HepG2 (cell line): Measurements from ENCODE around the gene SEC23IP. TPM values are rescaled to one million over a fixed set of nuclear protein-coding genes. Genes with fewer than 3 reads are reported as not detected.

Source experiments
- ATAC-seq: fragments of 200-7000 bp; cut with Tn5 transposase; 3 replicates; pipeline ENCODE4 v1.9.1; 2020; ENCODE audit warnings: mild to moderate bottlenecking, moderate library complexity
- BruUV-seq: library from RNA; stranded (reverse); fragments of 400-500 nt; replicated peaks from 2 replicates; lab custom pipeline; 2021; lab: Mats Ljungman, UMichigan
- CTCF ChIA-PET: fragments of 300-600 bp; formaldehyde crosslinking; extraction: SDS; loops from one replicate; lab custom pipeline; 2021; ENCODE audit warnings: low total read pairs, inconsistent platforms, low intra/inter-chr PET ratio; lab: Yijun Ruan, JAX
- POLR2A ChIA-PET: fragments of 350-600 bp; sonication (Branson Sonifier 250); formaldehyde crosslinking; loops from one replicate; lab custom pipeline; 2020; ENCODE audit warnings: antibody characterized with exemption, inconsistent platforms; lab: Yijun Ruan, JAX
- DNase-seq: peaks from one replicate; pipeline ENCODE4 v3.0.0-alpha.2; 2015; ENCODE audit warnings: low spot score
- FAIRE-seq: peaks from 3 replicates; lab custom pipeline; 2011; peaks lifted over from hg19 to GRCh38; lab: Jason Lieb, UNC
- H2AFZ ChIP-seq: one replicate; pipeline ENCODE4 v1.6.1; 2011; ENCODE audit warnings: low read length, inconsistent platforms
- H3K27ac ChIP-seq: fragments of 300-600 bp; 3 replicates; pipeline ENCODE4 v1.8.0; 2011; ENCODE audit warnings: mixed run types, mild to moderate bottlenecking, mixed read lengths, low read length, inconsistent platforms; ENCODE audit not compliant: insufficient read depth; ENCODE audit errors: extremely low read length
- H3K27me3 ChIP-seq, 2 experiments: fragments of 200-600 bp in 1 of 2; 2 replicates in 1 of 2; 3 replicates in 1 of 2; pipeline versions ENCODE4 v1.6.0 to v1.8.0; 2011; ENCODE audit warnings: low read length in 2 of 2, mild to moderate bottlenecking in 2 of 2, moderate library complexity in 2 of 2, inconsistent platforms in 1 of 2; ENCODE audit not compliant: insufficient read depth in 2 of 2, control insufficient read depth in 1 of 2
- H3K36me3 ChIP-seq, 2 experiments: fragments of 200-600 bp in 1 of 2; replicated peaks in 1 of 2; 2 replicates in 1 of 2; 3 replicates in 1 of 2; pipeline versions ENCODE4 v1.5.1 to v1.8.0; 2011; ENCODE audit warnings: low read length in 2 of 2, inconsistent platforms in 1 of 2; ENCODE audit not compliant: insufficient read depth in 2 of 2, control insufficient read depth in 1 of 2
- H3K4me1 ChIP-seq: 2 replicates; pipeline ENCODE4 v1.5.1; 2012; ENCODE audit warnings: low read length, inconsistent platforms; ENCODE audit not compliant: insufficient read depth
- H3K4me2 ChIP-seq: 2 replicates; pipeline ENCODE4 v1.6.0; 2011; ENCODE audit warnings: low read depth, low read length, inconsistent platforms
- H3K4me3 ChIP-seq, 3 experiments: fragments of 200-600 bp in 1 of 3; sonication (generic), shearing (Covaris generic) in 1 of 3; replicated peaks in 1 of 3; 2 replicates each; pipeline ENCODE4 v1.5.1; 2011 to 2016; ENCODE audit warnings: low read length in 3 of 3, inconsistent platforms in 2 of 3, low read depth in 2 of 3, mild to moderate bottlenecking in 2 of 3, control low read depth in 1 of 3, mixed read lengths in 1 of 3; ENCODE audit not compliant: insufficient read depth in 1 of 3
- H3K79me2 ChIP-seq: one replicate; pipeline ENCODE4 v1.6.1; 2011; ENCODE audit warnings: low read length, inconsistent platforms; ENCODE audit not compliant: insufficient read depth
- H3K9ac ChIP-seq: 2 replicates; pipeline ENCODE4 v1.6.0; 2011; ENCODE audit warnings: mild to moderate bottlenecking, low read depth, low read length, inconsistent platforms; ENCODE audit not compliant: insufficient read depth
- H3K9me3 ChIP-seq: 2 replicates; pipeline ENCODE4 v1.5.1; 2012; ENCODE audit warnings: mild to moderate bottlenecking, low read length
- H4K20me1 ChIP-seq: 2 replicates; pipeline ENCODE4 v1.6.0; 2011; ENCODE audit warnings: inconsistent platforms, mild to moderate bottlenecking, low read length, moderate library complexity; ENCODE audit not compliant: insufficient read depth
- CSRNP1 ChIP-seq: sonication (generic); formaldehyde crosslinking; IDR thresholded peaks from 2 replicates; pipeline ENCODE4 v1.8.1; 2023; ENCODE audit warnings: mild to moderate bottlenecking, missing genetic modification reagents
- E2F5 ChIP-seq: sonication (generic); formaldehyde crosslinking; conservative IDR thresholded peaks from 2 replicates; pipeline ENCODE4 v1.4.0; 2020; ENCODE audit warnings: missing genetic modification reagents
- FOXO4 ChIP-seq: sonication (generic); formaldehyde crosslinking; conservative IDR thresholded peaks from 2 replicates; pipeline ENCODE4 v1.8.1; 2023; ENCODE audit warnings: missing genetic modification reagents
- HOXA3 ChIP-seq: sonication (generic); formaldehyde crosslinking; IDR thresholded peaks from 2 replicates; pipeline ENCODE4 v1.5.0; 2020; ENCODE audit warnings: missing genetic modification reagents
- MAF1 ChIP-seq: sonication (generic); formaldehyde crosslinking; IDR thresholded peaks from 2 replicates; pipeline ENCODE4 v1.5.0; 2020; ENCODE audit warnings: missing genetic modification reagents, borderline replicate concordance
- MTA1 ChIP-seq: sonication (generic); formaldehyde crosslinking; IDR thresholded peaks from 2 replicates; pipeline ENCODE4 v1.4.0; 2020; ENCODE audit warnings: missing genetic modification reagents, mild to moderate bottlenecking, borderline replicate concordance
- NCOA1 ChIP-seq: sonication (generic); formaldehyde crosslinking; IDR thresholded peaks from 2 replicates; pipeline ENCODE4 v1.9.0; 2021; ENCODE audit warnings: missing genetic modification reagents
- REL ChIP-seq: sonication (generic); formaldehyde crosslinking; conservative IDR thresholded peaks from 2 replicates; pipeline ENCODE4 v1.8.0; 2022; ENCODE audit warnings: mild to moderate bottlenecking, missing genetic modification reagents, moderate library complexity
- RXRA ChIP-seq: sonication (generic); formaldehyde crosslinking; IDR thresholded peaks from 2 replicates; pipeline ENCODE4 v1.5.1; 2020; ENCODE audit warnings: missing genetic modification reagents
- TBP ChIP-seq: sonication (generic); formaldehyde crosslinking; IDR thresholded peaks from 2 replicates; pipeline ENCODE4 v1.5.0; 2020; ENCODE audit warnings: missing genetic modification reagents
- TBX2 ChIP-seq: sonication (generic); formaldehyde crosslinking; IDR thresholded peaks from 2 replicates; pipeline ENCODE4 v1.5.0; 2020; ENCODE audit warnings: missing genetic modification reagents, mild to moderate bottlenecking, borderline replicate concordance
- TEAD3 ChIP-seq: optimal IDR thresholded peaks from 2 replicates; pipeline ENCODE3; 2016; ENCODE audit warnings: borderline replicate concordance
- U2AF1 ChIP-seq: fragments of 200-400 bp; formaldehyde crosslinking; optimal IDR thresholded peaks from 2 replicates; pipeline ENCODE3; 2017; ENCODE audit warnings: mild to moderate bottlenecking, low read depth, low read length
- ZC3H4 ChIP-seq: sonication (generic); formaldehyde crosslinking; IDR thresholded peaks from 2 replicates; pipeline ENCODE4 v1.4.0; 2020; ENCODE audit warnings: missing genetic modification reagents, borderline replicate concordance
- ZIK1 ChIP-seq: sonication (generic); formaldehyde crosslinking; IDR thresholded peaks from 2 replicates; pipeline ENCODE4 v1.5.0; 2020; ENCODE audit warnings: mild to moderate bottlenecking, low read depth, missing genetic modification reagents, borderline replicate concordance
- ZNF260 ChIP-seq: sonication (generic); formaldehyde crosslinking; IDR thresholded peaks from 2 replicates; pipeline ENCODE4 v1.4.0; 2020; ENCODE audit warnings: missing genetic modification reagents, low read depth, mild to moderate bottlenecking, borderline replicate concordance
- ZNF34 ChIP-seq: sonication (generic); formaldehyde crosslinking; IDR thresholded peaks from 2 replicates; pipeline ENCODE4 v1.4.0; 2020; ENCODE audit warnings: mild to moderate bottlenecking, missing genetic modification reagents, borderline replicate concordance
- ZNF766 ChIP-seq: sonication (generic); formaldehyde crosslinking; IDR thresholded peaks from 2 replicates; pipeline ENCODE4 v1.5.0; 2020; ENCODE audit warnings: missing genetic modification reagents, borderline replicate concordance
- ZNF879 ChIP-seq: sonication (generic); formaldehyde crosslinking; IDR thresholded peaks from 2 replicates; pipeline ENCODE4 v1.8.1; 2023; ENCODE audit warnings: missing genetic modification reagents
- ZNF891 ChIP-seq: sonication (generic); formaldehyde crosslinking; IDR thresholded peaks from 2 replicates; pipeline ENCODE4 v1.5.0; 2020; ENCODE audit warnings: mild to moderate bottlenecking, missing genetic modification reagents
- WGBS: methylation state at CpG from one replicate; pipeline ENCODE4 v1.1.6; 2017; ENCODE audit warnings: low lambda C conversion rate; 5-methylcytosine and 5-hydroxymethylcytosine counted together
- in situ Hi-C: cut with HindIII; loops from 2 replicates; pipeline ENCODE4 v1.10.0; 2017; ENCODE audit warnings: low pct_unique_long_range_greater_than_20kb; ENCODE audit not compliant: extremely low pct_ligation_motif_present
- intact Hi-C: fragments of 100-400 bp; cut with micrococcal nuclease; formaldehyde crosslinking; loops from one replicate; pipeline ENCODE4 v1.10.0; 2022; ENCODE audit not compliant: unreplicated experiment
- polyA plus RNA-seq, 8 experiments: library from polyadenylated mRNA; depleted of rRNA in 3 of 8; stranded (reverse) in 7 of 8; unstranded in 1 of 8; fragments of >200 nt; fragmentation: Illumina TruSeq in 4 of 8; extraction: Trizol in 4 of 8; gene quantifications; 2 replicates each; pipeline versions ENCODE4 v1.2.1 to v1.2.3, GENCODE V29; 2011 to 2016; ENCODE audit warnings: low read depth in 4 of 8, missing spikeins in 1 of 8, mixed read lengths in 1 of 8; ENCODE audit not compliant: insufficient read depth in 1 of 8
- total RNA-seq, 5 experiments: library from RNA; depleted of rRNA; stranded (reverse); fragments of >200 nt; fragmentation: Illumina TruSeq; extraction: Trizol; gene quantifications; 2 replicates each; pipeline ENCODE4 v1.2.3, GENCODE V29; 2016; ENCODE audit warnings: low read depth in 1 of 5
- TF ChIP-seq, protein P1 (sequence below): sonication (generic); formaldehyde crosslinking; IDR thresholded peaks from 2 replicates; pipeline ENCODE4 v1.4.0; 2020; ENCODE audit warnings: mild to moderate bottlenecking, missing genetic modification reagents

Gene SEC23IP
- total and polyA plus RNA-seq, 2 of the 13 experiments (the other 11 are each of a cell fraction or from before 2014, with no cell fraction given): 32.3 to 57.7 TPM

GRCh38 chr10:119989966-119990365 is 97.4 kb downstream of the SEC23IP start (continued):
- no peak for TF ChIP-seq E2F5 (CRISPR knock-in tag)
- no peak for TF ChIP-seq FOXO4 (CRISPR knock-in tag)
- TF ChIP-seq U2AF1: no peak
- TF ChIP-seq NCOA1: no peak
- TF ChIP-seq RXRA (CRISPR knock-in tag): no peak

GRCh38 chr10:119991066-119991465 is 98.5 kb downstream of the SEC23IP start:
- no TSS peak for BruUV-seq
- Histone ChIP-seq H4K20me1 (no peaks in the 10 kb centered on the region), H3K4me1 (no peaks in the 10 kb centered on the region), H3K36me3 (no peaks in the 10 kb centered on the region), H3K4me3 (no peak overlapping the region), H3K9me3 (no peaks in the 10 kb centered on the region), H3K79me2 (no peaks in the 10 kb centered on the region), H2AFZ (no peak overlapping the region), H3K9ac (no peak overlapping the region), H3K4me2 (no peak overlapping the region), H3K27me3 (no peaks in the 10 kb centered on the region; a peak in 1 of 5 replicates), H3K27ac (no peak overlapping the region)
- in situ Hi-C loops (no loop called here), intact Hi-C loops (no loop called here)
- ChIA-PET CTCF (no interaction called here), POLR2A (no interaction called here)
- WGBS: 14% methylated on average over 9 of the region's 9 CpGs
- DNase-seq: no peak
- FAIRE-seq: no peak
- ATAC-seq: no peak
- TF ChIP-seq ZNF891 (CRISPR knock-in tag) (no peak), MAF1 (CRISPR knock-in tag) (no peak), TBX2 (no peak), CSRNP1 (CRISPR knock-in tag) (no peak), TEAD3 (CRISPR knock-in tag) (no peak), ZNF260 (no peak), HOXA3 (CRISPR knock-in tag) (no peak), ZNF34 (CRISPR knock-in tag) (no peak), MTA1 (CRISPR knock-in tag) (no peak), REL (CRISPR knock-in tag) (no peak), TBP (no peak), ZNF766 (no peak), ZNF879 (no peak), ZC3H4 (no peak), ZIK1 (CRISPR knock-in tag) (no peak)
- TF ChIP-seq, protein P1, sequence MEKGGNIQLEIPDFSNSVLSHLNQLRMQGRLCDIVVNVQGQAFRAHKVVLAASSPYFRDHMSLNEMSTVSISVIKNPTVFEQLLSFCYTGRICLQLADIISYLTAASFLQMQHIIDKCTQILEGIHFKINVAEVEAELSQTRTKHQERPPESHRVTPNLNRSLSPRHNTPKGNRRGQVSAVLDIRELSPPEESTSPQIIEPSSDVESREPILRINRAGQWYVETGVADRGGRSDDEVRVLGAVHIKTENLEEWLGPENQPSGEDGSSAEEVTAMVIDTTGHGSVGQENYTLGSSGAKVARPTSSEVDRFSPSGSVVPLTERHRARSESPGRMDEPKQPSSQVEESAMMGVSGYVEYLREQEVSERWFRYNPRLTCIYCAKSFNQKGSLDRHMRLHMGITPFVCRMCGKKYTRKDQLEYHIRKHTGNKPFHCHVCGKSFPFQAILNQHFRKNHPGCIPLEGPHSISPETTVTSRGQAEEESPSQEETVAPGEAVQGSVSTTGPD (CRISPR knock-in tag): no peak
